ENCODE results near the gene RPL12. TPM values are rescaled to one million over a fixed set of nuclear protein-coding genes. Genes with fewer than 3 reads are reported as not detected.

Gene RPL12
- total and polyA plus RNA-seq, 2 donors from 2014 or later = 985 to 1,980 TPM

- Histone ChIP-seq H3K27ac (ENCODE audit: low read depth in 2 of 2, low read length in 2 of 2) (no peak overlapping the region), H3K27me3 (ENCODE audit: control insufficient read depth, insufficient read depth, low read length) (no peaks in the 10 kb centered on the region), H3K36me3 (ENCODE audit: control insufficient read depth in 2 of 3, insufficient read depth in 3 of 3, low read length in 3 of 3) (peaks cover 0 to 7% (median 5%) of the 10 kb centered on the region in 3 donors), H3K9ac (ENCODE audit: low read length in 3 of 3) (no peak overlapping the region), H3K4me1 (ENCODE audit: control insufficient read depth in 2 of 3, insufficient read depth in 2 of 3, low read depth in 1 of 3, low read length in 3 of 3) (peaks cover 0 to 5% (median 0%) of the 10 kb centered on the region in 3 donors), H3K4me3 (ENCODE audit: low read length in 3 of 3) (no peak overlapping the region), H3K9me3 (ENCODE audit: control insufficient read depth in 2 of 3, insufficient read depth in 1 of 3, low read length in 3 of 3) (no peaks in the 10 kb centered on the region)
- FAIRE-seq = no peak
- intact Hi-C loops (cut with DNase I) = loop anchor here (5.0 kb wide), 1 partner anchor 87 kb away; no protein-coding TSS in a partner anchor
- no peak for TF ChIP-seq CTCF (IDR thresholded peaks at IDR 0.05; ENCODE audit: borderline replicate concordance, extremely low read depth, insufficient read depth)
- DNase-seq = no peak
Observed at GRCh38 chr9:127500399-127500798, 49.2 kb upstream of the RPL12 start.

GRCh38 chr9:127498298-127498697 is 47.1 kb upstream of the RPL12 start:
- Histone ChIP-seq H3K27me3 (ENCODE audit: control insufficient read depth, insufficient read depth, low read length) (no peaks in the 10 kb centered on the region), H3K4me1 (ENCODE audit: control insufficient read depth in 2 of 3, insufficient read depth in 2 of 3, low read depth in 1 of 3, low read length in 3 of 3) (peaks cover 0 to 7% (median 0%) of the 10 kb centered on the region in 3 donors), H3K9ac (ENCODE audit: low read length in 3 of 3) (no peak overlapping the region), H3K9me3 (ENCODE audit: control insufficient read depth in 2 of 3, insufficient read depth in 1 of 3, low read length in 3 of 3) (no peaks in the 10 kb centered on the region), H3K36me3 (ENCODE audit: control insufficient read depth in 2 of 3, insufficient read depth in 3 of 3, low read length in 3 of 3) (peaks cover 0 to 13% (median 9%) of the 10 kb centered on the region in 3 donors), H3K27ac (ENCODE audit: low read depth in 2 of 2, low read length in 2 of 2) (no peak overlapping the region), H3K4me3 (ENCODE audit: low read length in 3 of 3) (no peak overlapping the region)
- intact Hi-C loops (cut with DNase I) = no loop called here
- DNase-seq (peak in 1 of 5 donors; percentile 33), FAIRE-seq (no peak)
- no peak for TF ChIP-seq CTCF (IDR thresholded peaks at IDR 0.05; ENCODE audit: borderline replicate concordance, extremely low read depth, insufficient read depth)

GRCh38 chr9:127497656-127498290 is 46.6 kb upstream of the RPL12 start:
- TF ChIP-seq CTCF (IDR thresholded peaks at IDR 0.05; ENCODE audit: borderline replicate concordance, extremely low read depth, insufficient read depth) = no peak
- Histone ChIP-seq H3K27me3 (ENCODE audit: control insufficient read depth, insufficient read depth, low read length) (no peaks in the 10 kb centered on the region), H3K36me3 (ENCODE audit: control insufficient read depth in 2 of 3, insufficient read depth in 3 of 3, low read length in 3 of 3) (peaks cover 0 to 13% (median 9%) of the 10 kb centered on the region in 3 donors), H3K4me3 (ENCODE audit: low read length in 3 of 3) (no peak overlapping the region), H3K9me3 (ENCODE audit: control insufficient read depth in 2 of 3, insufficient read depth in 1 of 3, low read length in 3 of 3) (no peaks in the 10 kb centered on the region), H3K4me1 (ENCODE audit: control insufficient read depth in 2 of 3, insufficient read depth in 2 of 3, low read depth in 1 of 3, low read length in 3 of 3) (peaks cover 0 to 7% (median 0%) of the 10 kb centered on the region in 3 donors), H3K9ac (ENCODE audit: low read length in 3 of 3) (no peak overlapping the region), H3K27ac (ENCODE audit: low read depth in 2 of 2, low read length in 2 of 2) (no peak overlapping the region)
- intact Hi-C loops (cut with DNase I) = no loop called here
- FAIRE-seq = no peak
- DNase-seq = peak in 1 of 5 donors; percentile 32

Measured in kidney (tissue), 14 donors.